Upper lobe of left lung (tissue), 4 donors: ENCODE measurements around the gene CTNNA1.

Source experiments
- POLR2A ChIP-seq, 4 donors: fragments of 450-650 bp; IDR thresholded peaks; one replicate each; pipeline ENCODE4 v1.5.1; 2016 to 2017; ENCODE audit warnings: antibody characterized with exemption in 4 of 4, mild to moderate bottlenecking in 2 of 4
- TF ChIP-seq, protein P1 (sequence below), 6 experiments: fragments of 450-650 bp in 4 of 6; fragments of 200-600 bp in 2 of 6; sonication (generic) in 2 of 6; IDR thresholded peaks; one replicate each; pipeline ENCODE4 v1.5.1; 2016 to 2019; ENCODE audit warnings: antibody characterized with exemption in 6 of 6

DNA sequence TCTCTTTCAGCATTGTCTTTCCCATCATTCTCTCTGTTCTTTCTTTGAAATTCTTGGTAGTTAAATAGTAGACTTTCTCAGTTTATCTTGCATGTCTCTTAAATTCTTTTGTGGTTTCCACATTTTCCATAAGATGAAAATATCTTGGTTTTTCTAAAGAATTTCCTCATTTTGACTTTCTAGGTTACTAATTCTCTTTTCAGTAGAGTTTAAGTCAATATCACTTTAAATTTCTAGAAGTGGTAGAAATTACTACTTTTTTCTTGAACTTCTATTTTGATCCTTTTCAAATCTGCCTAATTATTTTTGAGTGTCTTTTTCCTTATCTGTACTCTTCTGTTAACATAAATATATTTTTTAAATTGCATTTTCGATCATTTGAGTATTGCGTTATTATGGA lies 145.5 kb downstream of the CTNNA1 start:
- TF ChIP-seq, protein P1, sequence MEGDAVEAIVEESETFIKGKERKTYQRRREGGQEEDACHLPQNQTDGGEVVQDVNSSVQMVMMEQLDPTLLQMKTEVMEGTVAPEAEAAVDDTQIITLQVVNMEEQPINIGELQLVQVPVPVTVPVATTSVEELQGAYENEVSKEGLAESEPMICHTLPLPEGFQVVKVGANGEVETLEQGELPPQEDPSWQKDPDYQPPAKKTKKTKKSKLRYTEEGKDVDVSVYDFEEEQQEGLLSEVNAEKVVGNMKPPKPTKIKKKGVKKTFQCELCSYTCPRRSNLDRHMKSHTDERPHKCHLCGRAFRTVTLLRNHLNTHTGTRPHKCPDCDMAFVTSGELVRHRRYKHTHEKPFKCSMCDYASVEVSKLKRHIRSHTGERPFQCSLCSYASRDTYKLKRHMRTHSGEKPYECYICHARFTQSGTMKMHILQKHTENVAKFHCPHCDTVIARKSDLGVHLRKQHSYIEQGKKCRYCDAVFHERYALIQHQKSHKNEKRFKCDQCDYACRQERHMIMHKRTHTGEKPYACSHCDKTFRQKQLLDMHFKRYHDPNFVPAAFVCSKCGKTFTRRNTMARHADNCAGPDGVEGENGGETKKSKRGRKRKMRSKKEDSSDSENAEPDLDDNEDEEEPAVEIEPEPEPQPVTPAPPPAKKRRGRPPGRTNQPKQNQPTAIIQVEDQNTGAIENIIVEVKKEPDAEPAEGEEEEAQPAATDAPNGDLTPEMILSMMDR (IDR thresholded peaks at IDR 0.05), result no peak
- TF ChIP-seq POLR2A (IDR thresholded peaks at IDR 0.05), result no peak
